SK-MEL-5 (cell line): ENCODE measurements around the gene KCNJ6. TPM values are rescaled to one million over a fixed set of nuclear protein-coding genes. Genes with fewer than 3 reads are reported as not detected.
"Not testable (repeated sequence)": the region's sequence is repeated elsewhere in the genome, so short reads cannot be mapped to it uniquely, and the experiment has no call there.

Experiments
- DNase-seq: peaks from one replicate; pipeline ENCODE4 v3.0.0-alpha.2; 2016; ENCODE audit warnings: low read depth, low spot score
- in situ Hi-C: cut with HindIII; loops from 2 replicates; pipeline ENCODE4 v1.10.0; 2016; ENCODE audit warnings: low sequenced_read_pairs, high pct_unique_total_duplicates, low pct_unique_long_range_greater_than_20kb
- total RNA-seq: library from RNA; depleted of rRNA; stranded (reverse); fragments of >200 nt; shearing (Covaris generic); gene quantifications from 2 replicates; pipeline ENCODE4 v1.2.3, GENCODE V29; 2014

Gene KCNJ6
- total RNA-seq, 1 experiment from 2014 or later, result not detected

- in situ Hi-C loops, result no loop called here
- DNase-seq, result no peak
Observed at GRCh38 chr21:37766129-37766528, 150.1 kb downstream of the KCNJ6 start.

- in situ Hi-C loops, result no loop called here
- DNase-seq, result no peak
Observed at GRCh38 chr21:37765221-37765900, 150.9 kb downstream of the KCNJ6 start.

- no peak for DNase-seq
- in situ Hi-C loops, result no loop called here
Observed at GRCh38 chr21:37764691-37765090, 151.6 kb downstream of the KCNJ6 start.

GRCh38 chr21:37763298-37763697 is 153.0 kb downstream of the KCNJ6 start:
- no peak for DNase-seq
- in situ Hi-C loops, result no loop called here

- in situ Hi-C loops, result no loop called here
- no peak for DNase-seq
Observed at GRCh38 chr21:37762606-37763005, 153.7 kb downstream of the KCNJ6 start.

- DNase-seq, in situ Hi-C loops: not testable (repeated sequence)
Observed at GRCh38 chr21:37761406-37761805, 154.9 kb downstream of the KCNJ6 start.

- no peak for DNase-seq
- in situ Hi-C loops, result no loop called here
Observed at GRCh38 chr21:37759777-37760176, 156.5 kb downstream of the KCNJ6 start.

GRCh38 chr21:37758982-37759381 is 157.3 kb downstream of the KCNJ6 start:
- peak; percentile 22 for DNase-seq
- in situ Hi-C loops, result no loop called here

GRCh38 chr21:37757606-37758376 is 158.5 kb downstream of the KCNJ6 start:
- no peak for DNase-seq
- in situ Hi-C loops, result no loop called here

- no peak for DNase-seq
- in situ Hi-C loops, result no loop called here
Observed at GRCh38 chr21:37753122-37753599, 163.1 kb downstream of the KCNJ6 start.

- in situ Hi-C loops, result no loop called here
- DNase-seq, result no peak
Observed at GRCh38 chr21:37751268-37751975, 164.8 kb downstream of the KCNJ6 start.

GRCh38 chr21:37749132-37749531 is 167.1 kb downstream of the KCNJ6 start:
- in situ Hi-C loops, result no loop called here

GRCh38 chr21:37748351-37748750 is 167.9 kb downstream of the KCNJ6 start:
- in situ Hi-C loops, result no loop called here

More at GRCh38 chr21:37749132-37749531, 167.1 kb downstream of the KCNJ6 start:
- no peak for DNase-seq

GRCh38 chr21:37746849-37747248 is 169.4 kb downstream of the KCNJ6 start:
- no peak for DNase-seq
- in situ Hi-C loops, result no loop called here

More at GRCh38 chr21:37748351-37748750, 167.9 kb downstream of the KCNJ6 start:
- no peak for DNase-seq

- in situ Hi-C loops, result no loop called here
- no peak for DNase-seq
Observed at GRCh38 chr21:37744551-37744950, 171.7 kb downstream of the KCNJ6 start.

GRCh38 chr21:37742532-37742931 is 173.7 kb downstream of the KCNJ6 start:
- in situ Hi-C loops, result no loop called here
- no peak for DNase-seq

- in situ Hi-C loops, result no loop called here
- DNase-seq, result no peak
Observed at GRCh38 chr21:37742115-37742514, 174.1 kb downstream of the KCNJ6 start.

GRCh38 chr21:37737996-37738395 is 178.3 kb downstream of the KCNJ6 start:
- in situ Hi-C loops, result no loop called here
- no peak for DNase-seq
